Naive thymus-derived CD8-positive, alpha-beta T cell (primary cell): ENCODE data around the gene PLEKHA7. TPM values are rescaled to one million over a fixed set of nuclear protein-coding genes. Genes with fewer than 3 reads are reported as not detected.
"Not testable (repeated sequence)": the region's sequence is repeated elsewhere in the genome, so short reads cannot be mapped to it uniquely, and the experiment has no call there.

Source experiments
- ATAC-seq, 2 donors: fragments of 150-1000 bp; cut with Tn5 transposase in 1 of 2; sonication (Bioruptor Pico), chemical (Tn5 transposase) in 1 of 2; 1 replicate in 1 of 2; 2 replicates in 1 of 2; pipeline ENCODE4 v1.10.0; 2021; ENCODE audit warnings: mild to moderate bottlenecking in 2 of 2, moderate library complexity in 2 of 2
- POLR2A ChIA-PET: fragments of 350-600 bp; sonication (Branson Sonifier 250); formaldehyde crosslinking; loops from one replicate; lab custom pipeline; 2021; ENCODE audit warnings: antibody characterized with exemption; lab: Charles Lee
- DNase-seq, 10 donors: peaks; one replicate each; pipeline versions ENCODE4 v3.0.0 to v3.0.0-alpha.2; 2020 to 2022
- H3K27ac Mint-ChIP-seq, 10 donors: one replicate each; pipeline ENCODE4 v1.8.0; 2020 to 2022; ENCODE audit warnings: mild to moderate bottlenecking in 10 of 10, mixed read lengths in 10 of 10, moderate library complexity in 4 of 10, inconsistent platforms in 1 of 10
- H3K27me3 Mint-ChIP-seq, 5 donors: one replicate each; pipeline ENCODE4 v1.8.0; 2021 to 2022; ENCODE audit warnings: mixed read lengths in 5 of 5
- H3K36me3 Mint-ChIP-seq, 3 donors: one replicate each; pipeline ENCODE4 v1.8.0; 2020 to 2022; ENCODE audit warnings: mixed read lengths in 3 of 3, mild to moderate bottlenecking in 2 of 3, inconsistent platforms in 1 of 3
- H3K4me1 Mint-ChIP-seq, 4 donors: one replicate each; pipeline ENCODE4 v1.8.0; 2021 to 2022; ENCODE audit warnings: mixed read lengths in 4 of 4
- H3K4me3 Mint-ChIP-seq, 10 donors: one replicate each; pipeline ENCODE4 v1.8.0; 2020 to 2022; ENCODE audit warnings: mild to moderate bottlenecking in 10 of 10, mixed read lengths in 10 of 10, moderate library complexity in 6 of 10, inconsistent platforms in 1 of 10
- H3K9me3 Mint-ChIP-seq, 9 donors: one replicate each; pipeline ENCODE4 v1.8.0; 2020 to 2022; ENCODE audit warnings: mixed read lengths in 9 of 9, mild to moderate bottlenecking in 3 of 9, inconsistent platforms in 1 of 9, moderate library complexity in 1 of 9
- polyA plus RNA-seq, 3 donors: library from polyadenylated mRNA; unstranded; fragments of 300-500 nt; fragmentation: Illumina TruSeq; gene quantifications; one replicate each; pipeline ENCODE4 v1.2.3, GENCODE V29; 2021
- total RNA-seq, 8 experiments: library from RNA in 2 of 8; stranded (reverse) in 2 of 8; gene quantifications; one replicate each; pipeline ENCODE4 v1.2.3 and lab custom pipeline; 2021 to 2026

Gene PLEKHA7
- total and polyA plus RNA-seq, 5 experiments from 2014 or later, result 0.77 to 0.96 TPM; not detected in 3

- no peak overlapping the region for H3K27ac Mint-ChIP-seq
- H3K27me3 Mint-ChIP-seq, result no peaks in the 10 kb centered on the region
- no peak overlapping the region for H3K4me3 Mint-ChIP-seq
- ATAC-seq, result no peak
- POLR2A ChIA-PET, result interaction anchor here (0.6 kb wide), 1 partner anchor 140 kb away, joined by 3 read pairs; no protein-coding TSS in a partner anchor
- no peak for DNase-seq
- H3K9me3 Mint-ChIP-seq, result no peaks in the 10 kb centered on the region
- H3K4me1 Mint-ChIP-seq, result peaks cover 0 to 1% (median 0%) of the 10 kb centered on the region in 4 donors
- H3K36me3 Mint-ChIP-seq, result no peaks in the 10 kb centered on the region
These were observed 47.1 kb downstream of the PLEKHA7 start for GRCh38 chr11:16966930-16967671.

GRCh38 chr11:16964501-16964900 is 49.7 kb downstream of the PLEKHA7 start:
- Mint-ChIP-seq H3K4me3 (no peak overlapping the region), H3K36me3 (no peaks in the 10 kb centered on the region), H3K4me1 (peaks cover 0 to 1% (median 0%) of the 10 kb centered on the region in 4 donors), H3K27ac (no peak overlapping the region), H3K27me3 (no peaks in the 10 kb centered on the region), H3K9me3 (no peaks in the 10 kb centered on the region)
- DNase-seq (no peak), ATAC-seq (no peak)
- POLR2A ChIA-PET, result no interaction called here

DNA sequence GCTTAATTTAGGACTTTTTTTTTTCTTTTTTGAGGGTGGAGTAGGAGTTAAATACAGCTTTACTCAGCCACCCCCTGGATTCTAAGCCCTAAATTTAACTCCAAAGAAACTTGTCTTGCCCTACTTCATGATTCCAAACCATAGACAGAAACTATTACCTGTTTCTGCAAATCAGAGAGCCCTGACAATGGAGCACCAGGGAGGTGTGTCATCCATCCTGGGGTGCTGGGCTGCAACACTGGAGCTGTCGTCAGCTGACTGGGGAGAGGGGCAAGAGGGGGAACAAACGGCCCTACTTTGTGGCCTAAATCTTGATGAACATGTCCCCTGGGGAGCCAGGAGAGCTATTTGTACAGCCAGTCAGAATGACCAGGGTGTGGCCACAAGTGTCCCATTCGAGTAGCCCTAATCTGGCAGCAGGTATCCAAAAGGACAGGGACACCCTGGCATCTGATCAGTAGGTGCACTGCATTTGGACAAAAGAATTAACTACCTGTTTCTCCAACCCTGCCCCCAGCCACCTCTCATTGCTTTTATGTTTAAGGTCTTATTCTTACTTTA is 50.8 kb downstream of the PLEKHA7 start:
- ATAC-seq (no peak), DNase-seq (no peak)
- peak overlapping the region in 1 of 10 donors; percentile 47 for H3K27ac Mint-ChIP-seq
- H3K36me3 Mint-ChIP-seq, result no peaks in the 10 kb centered on the region
- no peaks in the 10 kb centered on the region for H3K9me3 Mint-ChIP-seq
- no peaks in the 10 kb centered on the region for H3K4me1 Mint-ChIP-seq
- H3K27me3 Mint-ChIP-seq, result no peaks in the 10 kb centered on the region
- no peak overlapping the region for H3K4me3 Mint-ChIP-seq
- POLR2A ChIA-PET, result no interaction called here

DNA sequence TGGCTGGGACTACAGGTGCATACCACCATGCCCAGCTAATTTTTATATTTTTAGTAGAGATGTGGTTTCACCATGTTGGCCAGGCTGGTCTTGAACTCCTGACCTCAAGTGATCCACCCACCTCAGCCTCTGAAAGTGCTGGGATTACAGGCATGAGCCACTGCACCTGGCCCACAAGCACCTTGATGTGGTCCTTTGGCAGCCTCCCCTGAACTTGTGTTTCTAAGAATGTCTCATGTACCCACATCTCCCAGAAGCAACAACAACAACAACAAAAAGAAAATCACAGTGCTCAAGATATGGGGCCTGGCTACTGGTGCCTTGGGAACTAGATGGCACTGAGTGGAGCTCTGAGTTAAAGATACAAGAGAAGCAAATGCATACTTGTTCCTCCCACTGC is 51.6 kb downstream of the PLEKHA7 start:
- H3K27me3 Mint-ChIP-seq, DNase-seq, H3K9me3 Mint-ChIP-seq, H3K36me3 Mint-ChIP-seq, POLR2A ChIA-PET, H3K4me3 Mint-ChIP-seq, H3K27ac Mint-ChIP-seq, H3K4me1 Mint-ChIP-seq, ATAC-seq: not testable (repeated sequence)

- no peak for ATAC-seq
- no peak for DNase-seq
- Mint-ChIP-seq H3K9me3 (no peaks in the 10 kb centered on the region), H3K36me3 (no peaks in the 10 kb centered on the region), H3K4me3 (no peak overlapping the region), H3K27ac (no peak overlapping the region), H3K27me3 (no peaks in the 10 kb centered on the region), H3K4me1 (no peaks in the 10 kb centered on the region)
- POLR2A ChIA-PET, result no interaction called here
These were observed 52.1 kb downstream of the PLEKHA7 start for GRCh38 chr11:16962146-16962545.

GRCh38 chr11:16960250-16960649 is 54.0 kb downstream of the PLEKHA7 start:
- Mint-ChIP-seq H3K36me3 (no peaks in the 10 kb centered on the region), H3K9me3 (no peaks in the 10 kb centered on the region), H3K4me1 (no peaks in the 10 kb centered on the region), H3K27ac (no peak overlapping the region), H3K4me3 (no peak overlapping the region), H3K27me3 (no peaks in the 10 kb centered on the region)
- no peak for DNase-seq
- ATAC-seq, result no peak
- POLR2A ChIA-PET, result no interaction called here

DNA sequence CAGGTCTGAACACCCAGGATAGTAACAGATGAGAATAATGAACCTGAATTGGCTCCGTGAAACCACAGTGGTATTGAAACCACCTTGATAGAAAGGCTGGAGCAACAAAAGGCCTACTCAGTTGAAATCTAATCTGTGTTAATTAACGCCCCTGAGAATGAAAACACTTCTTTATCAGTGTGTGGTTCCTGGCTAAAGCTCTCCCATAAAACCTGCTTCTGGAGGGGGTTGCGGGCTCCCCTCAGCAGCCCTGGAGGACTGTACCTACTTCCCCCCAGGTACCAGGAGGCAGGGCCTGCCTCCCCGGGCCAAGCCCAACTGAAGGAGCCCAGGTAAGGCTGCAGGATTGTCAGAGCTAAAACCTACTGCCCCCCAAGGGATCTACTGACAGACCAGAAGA is 54.6 kb downstream of the PLEKHA7 start:
- Mint-ChIP-seq H3K36me3 (no peaks in the 10 kb centered on the region), H3K9me3 (no peaks in the 10 kb centered on the region), H3K4me3 (no peak overlapping the region), H3K27me3 (no peaks in the 10 kb centered on the region), H3K27ac (no peak overlapping the region), H3K4me1 (no peaks in the 10 kb centered on the region)
- ATAC-seq, result no peak
- DNase-seq, result no peak
- POLR2A ChIA-PET, result no interaction called here

- no peak overlapping the region for H3K4me3 Mint-ChIP-seq
- DNase-seq, result no peak
These were observed 55.4 kb downstream of the PLEKHA7 start for GRCh38 chr11:16958833-16959232.

DNA sequence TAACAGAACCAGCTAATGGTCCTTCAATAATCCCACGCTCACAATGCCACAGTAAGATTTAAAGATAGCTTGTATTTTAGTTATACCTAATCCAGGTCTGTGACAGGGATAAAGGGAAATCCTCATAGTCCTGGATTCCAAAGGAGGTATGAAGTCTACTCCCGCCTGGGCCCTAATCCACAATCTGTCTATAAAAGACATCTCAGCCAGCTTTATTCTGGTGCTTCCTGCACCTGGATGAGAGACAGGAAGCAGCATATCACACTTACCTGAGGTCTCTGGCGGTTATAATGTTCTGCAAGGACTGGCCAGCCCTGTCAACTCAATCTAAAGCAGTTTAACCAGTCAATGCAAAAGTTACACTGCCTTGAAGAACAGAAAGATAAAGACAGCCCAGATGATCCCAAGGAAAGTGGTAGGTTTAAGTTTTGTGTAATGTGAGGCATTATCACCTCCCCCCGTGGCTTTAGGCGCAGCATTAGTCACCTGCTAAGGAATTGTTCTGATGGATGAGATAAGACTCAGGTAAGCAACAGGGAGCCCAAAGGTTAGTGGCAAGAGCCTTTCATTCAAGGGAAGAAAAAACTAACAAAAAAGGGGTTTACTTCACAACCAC is 57.6 kb downstream of the PLEKHA7 start:
- no peak for ATAC-seq
- Mint-ChIP-seq H3K27me3 (no peaks in the 10 kb centered on the region), H3K27ac (no peak overlapping the region), H3K4me3 (no peak overlapping the region), H3K4me1 (no peaks in the 10 kb centered on the region), H3K36me3 (no peaks in the 10 kb centered on the region), H3K9me3 (no peaks in the 10 kb centered on the region)
- POLR2A ChIA-PET, result no interaction called here
- no peak for DNase-seq

More at GRCh38 chr11:16958833-16959232, 55.4 kb downstream of the PLEKHA7 start:
- Mint-ChIP-seq H3K36me3 (no peaks in the 10 kb centered on the region), H3K27ac (no peak overlapping the region), H3K27me3 (no peaks in the 10 kb centered on the region), H3K9me3 (no peaks in the 10 kb centered on the region), H3K4me1 (no peaks in the 10 kb centered on the region)
- POLR2A ChIA-PET, result no interaction called here
- ATAC-seq, result no peak

DNA sequence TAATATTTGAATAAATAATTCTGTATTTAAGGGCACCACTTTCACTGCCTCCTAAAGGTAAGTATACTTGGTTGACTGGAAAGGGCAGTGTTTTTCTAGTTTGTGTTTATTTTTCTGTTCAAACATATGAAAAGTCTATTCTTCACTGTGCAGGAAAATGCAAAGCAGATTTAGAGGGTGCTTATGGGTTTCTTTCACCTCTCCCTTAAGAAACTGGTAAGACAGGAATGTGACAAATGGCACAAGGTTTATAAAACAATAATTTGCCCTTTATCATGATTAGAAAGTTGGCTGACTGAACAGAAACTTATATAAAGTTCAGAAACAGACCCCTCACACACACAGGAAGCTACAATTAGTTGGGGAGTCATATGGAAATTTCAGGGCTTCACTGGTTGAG is 60.6 kb downstream of the PLEKHA7 start:
- H3K27ac Mint-ChIP-seq, result no peak overlapping the region

DNA sequence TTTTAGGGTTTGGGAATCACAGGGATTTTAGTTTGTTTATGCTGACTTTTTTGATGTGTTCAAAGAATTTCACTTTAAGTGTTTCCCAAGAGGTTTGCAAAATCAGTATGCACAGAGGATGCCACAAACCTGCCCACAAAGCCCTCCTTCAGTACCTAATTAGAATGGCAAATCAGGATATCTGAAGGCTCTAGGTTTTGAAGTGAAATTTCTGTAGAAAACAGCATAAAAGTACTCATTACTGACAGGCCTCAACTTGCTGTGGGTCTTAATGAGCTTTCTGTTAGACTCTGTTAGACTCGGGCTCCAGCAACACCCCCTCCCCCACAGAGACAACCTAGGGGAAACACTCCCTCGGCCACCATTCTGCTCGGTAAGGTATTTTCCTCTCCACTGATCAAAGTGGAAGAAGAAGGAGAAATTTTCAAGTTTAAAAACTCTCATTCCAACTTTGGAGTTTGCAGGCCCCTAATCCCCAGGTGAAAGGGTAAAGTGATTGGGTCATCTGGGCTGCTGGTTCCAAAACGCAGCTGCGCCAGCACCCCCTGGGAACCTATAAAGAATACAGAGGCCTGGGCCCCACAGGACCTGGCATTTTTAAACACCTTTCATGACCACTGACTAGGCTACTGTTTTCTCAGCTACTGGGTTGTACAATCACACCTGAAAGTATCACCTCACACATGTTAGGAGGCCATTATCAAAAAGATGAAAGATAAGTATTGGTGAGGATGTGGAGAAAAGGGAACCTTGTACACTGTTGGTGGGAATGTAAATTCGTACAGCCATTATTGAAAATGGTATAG is 67.5 kb downstream of the PLEKHA7 start:
- Mint-ChIP-seq H3K4me1 (peaks cover 0 to 6% (median 3%) of the 10 kb centered on the region in 4 donors), H3K4me3 (no peak overlapping the region), H3K27me3 (no peaks in the 10 kb centered on the region), H3K27ac (no peak overlapping the region), H3K36me3 (no peaks in the 10 kb centered on the region), H3K9me3 (no peaks in the 10 kb centered on the region)
- no peak for ATAC-seq
- POLR2A ChIA-PET, result no interaction called here
- DNase-seq, result no peak

More for the DNA sequence above, 60.6 kb downstream of the PLEKHA7 start:
- DNase-seq, result no peak
- POLR2A ChIA-PET, result no interaction called here
- ATAC-seq, result no peak
- Mint-ChIP-seq H3K36me3 (no peaks in the 10 kb centered on the region), H3K9me3 (no peaks in the 10 kb centered on the region), H3K4me1 (peaks cover 0 to 2% (median 0%) of the 10 kb centered on the region in 4 donors), H3K27me3 (no peaks in the 10 kb centered on the region), H3K4me3 (no peak overlapping the region)

DNA sequence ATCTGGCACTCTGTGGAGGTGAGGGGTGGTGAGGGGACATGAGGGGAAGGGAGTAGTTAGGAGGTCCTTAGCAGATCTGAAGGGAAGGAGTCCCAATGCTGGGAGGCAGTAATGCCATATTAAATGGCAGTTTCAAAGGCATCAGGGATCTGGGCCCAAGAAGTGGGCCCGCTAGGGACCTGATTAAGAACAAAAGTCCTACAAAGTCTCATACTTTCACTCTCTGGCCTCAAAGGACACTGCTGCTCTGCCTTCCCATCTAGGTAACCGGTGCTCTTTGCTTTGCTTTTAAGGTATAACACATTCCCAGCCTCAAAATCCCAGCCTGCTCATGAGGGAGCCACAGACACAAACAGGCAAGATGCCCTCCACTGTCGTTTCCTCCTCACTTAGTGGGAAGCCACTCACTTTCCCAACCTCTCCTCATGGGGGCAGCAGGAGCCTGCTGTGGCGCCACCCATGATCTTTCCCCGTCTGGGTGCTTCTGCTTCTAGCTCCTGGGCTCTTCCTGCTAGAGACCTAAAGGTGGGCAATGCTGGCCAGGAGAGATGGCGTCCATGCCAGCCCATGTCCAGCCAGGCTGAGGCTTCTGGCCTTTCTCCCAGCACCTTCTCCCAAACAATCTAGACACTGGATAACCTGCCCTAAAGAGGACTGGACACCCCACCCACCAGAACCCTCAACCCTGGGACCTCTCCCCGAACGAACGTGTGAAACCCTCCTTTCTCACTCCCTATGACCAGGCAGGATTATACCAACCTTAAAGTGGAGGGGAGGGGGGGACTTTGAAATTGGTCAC is 68.3 kb downstream of the PLEKHA7 start:
- peaks cover 0 to 6% (median 3%) of the 10 kb centered on the region in 4 donors for H3K4me1 Mint-ChIP-seq
- H3K27ac Mint-ChIP-seq, result no peak overlapping the region
- POLR2A ChIA-PET, result no interaction called here
- H3K9me3 Mint-ChIP-seq, result no peaks in the 10 kb centered on the region
- no peak for ATAC-seq
- no peaks in the 10 kb centered on the region for H3K27me3 Mint-ChIP-seq
- no peaks in the 10 kb centered on the region for H3K36me3 Mint-ChIP-seq
- no peak overlapping the region for H3K4me3 Mint-ChIP-seq
- peak in 1 of 10 donors; percentile 2 for DNase-seq
